Vagina (tissue), 2 donors: ENCODE data around the gene NUP155.

Source experiments
- CTCF ChIP-seq, 3 experiments: fragments of 450-650 bp in 2 of 3; fragments of 200-600 bp in 1 of 3; sonication (generic) in 1 of 3; IDR thresholded peaks; one replicate each; pipeline ENCODE4 v1.5.1; 2017 to 2019; ENCODE audit warnings: antibody characterized with exemption in 3 of 3, mild to moderate bottlenecking in 2 of 3, moderate library complexity in 2 of 3
- POLR2AphosphoS5 ChIP-seq, 2 donors: sonication (generic); formaldehyde crosslinking; IDR thresholded peaks; one replicate each; pipeline ENCODE4 v1.9.0; 2017; ENCODE audit warnings: antibody characterized with exemption in 2 of 2, mild to moderate bottlenecking in 2 of 2, low read depth in 1 of 2; ENCODE audit not compliant: insufficient read depth in 1 of 2

GRCh38 chr5:37417347-37417746 lies 46.4 kb upstream of the NUP155 start:
- TF ChIP-seq CTCF (IDR thresholded peaks at IDR 0.05) (no peak), POLR2AphosphoS5 (IDR thresholded peaks at IDR 0.05; ENCODE audit: insufficient read depth in 1 of 2, low read depth in 1 of 2) (no peak)
